Body of pancreas (tissue), 4 donors: Measurements from ENCODE around the gene OR52A5. TPM values are rescaled to one million over a fixed set of nuclear protein-coding genes. Genes with fewer than 3 reads are reported as not detected.

Source experiments
- ATAC-seq: fragments of 150-250 bp; one replicate; pipeline ENCODE4 v1.9.1; 2016
- DNase-seq, 4 donors: peaks; one replicate each; pipeline ENCODE4 v3.0.0-alpha.2; 2019
- H3K27ac ChIP-seq, 4 donors: fragments of 200-600 bp; sonication (generic); 1 replicate in 3 of 4; 2 replicates in 1 of 4; pipeline versions ENCODE4 v1.5.1 to v1.6.1; 2016 to 2019; ENCODE audit warnings: mild to moderate bottlenecking in 1 of 4, mixed read lengths in 1 of 4, moderate library complexity in 1 of 4
- H3K27me3 ChIP-seq, 2 donors: fragments of 200-600 bp; sonication (generic); one replicate each; pipeline ENCODE4 v1.6.0; 2016; ENCODE audit warnings: mild to moderate bottlenecking in 1 of 2
- H3K36me3 ChIP-seq, 2 donors: fragments of 200-600 bp; sonication (generic); replicated peaks in 1 of 2; 2 replicates each; pipeline ENCODE4 v1.5.1; 2016; ENCODE audit warnings: low read depth in 2 of 2; ENCODE audit not compliant: insufficient read depth in 1 of 2
- H3K4me1 ChIP-seq: fragments of 200-600 bp; sonication (generic); one replicate; pipeline ENCODE4 v1.6.0; 2016
- H3K4me3 ChIP-seq, 2 donors: fragments of 200-600 bp; sonication (generic); 1 replicate in 1 of 2; 2 replicates in 1 of 2; pipeline ENCODE4 v1.5.1; 2016 to 2019
- H3K9me3 ChIP-seq, 3 donors: fragments of 200-600 bp; sonication (generic); 1 replicate in 2 of 3; 2 replicates in 1 of 3; pipeline ENCODE4 v1.5.1; 2016
- POLR2A ChIP-seq, 3 donors: fragments of 450-650 bp; IDR thresholded peaks; one replicate each; pipeline ENCODE4 v1.6.1; 2016; ENCODE audit warnings: antibody characterized with exemption in 3 of 3, mild to moderate bottlenecking in 2 of 3
- whole genome bisulfite sequencing, 2 donors: methylation state at CpG; one replicate each; pipeline ENCODE4 v1.1.5; 2017; 5-methylcytosine and 5-hydroxymethylcytosine counted together
- intact Hi-C: fragments of 100-400 bp; cut with DNase I; formaldehyde crosslinking; loops from one replicate; pipeline ENCODE4 v1.15.1; 2023
- total RNA-seq, 2 donors: library from RNA; depleted of rRNA; stranded (reverse); fragments of >200 nt; gene quantifications; one replicate each; pipeline ENCODE4 v1.1.0, GENCODE V29; 2016
- TF ChIP-seq, protein P1 (sequence below), 7 experiments: fragments of 450-650 bp in 4 of 7; fragments of 200-600 bp in 3 of 7; sonication (generic) in 3 of 7; IDR thresholded peaks; one replicate each; pipeline ENCODE4 v1.5.1; 2016 to 2019; ENCODE audit warnings: antibody characterized with exemption in 7 of 7

Gene OR52A5
- total RNA-seq, 2 donors from 2014 or later = not detected

DNA sequence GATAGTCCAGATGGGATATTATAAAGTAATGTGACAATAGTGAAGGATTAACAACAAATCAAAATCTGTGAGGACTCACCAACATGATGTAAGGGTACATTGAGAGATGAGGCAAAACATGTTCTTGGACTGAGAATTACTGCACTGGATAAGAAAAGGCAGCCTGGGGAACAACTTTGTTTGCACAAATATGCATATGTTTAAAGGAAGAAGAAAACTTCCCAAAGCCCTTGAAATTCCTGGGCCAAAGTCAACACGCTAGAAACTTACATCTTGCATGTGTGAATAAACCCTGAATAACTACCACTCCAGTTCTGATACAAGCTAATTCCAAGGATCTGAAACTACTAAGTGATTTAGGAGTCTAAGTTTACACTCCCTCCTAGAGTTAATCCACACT lies 1.1 kb downstream of the OR52A5 start:
- TF ChIP-seq POLR2A (IDR thresholded peaks at IDR 0.05) = no peak
- TF ChIP-seq, protein P1, sequence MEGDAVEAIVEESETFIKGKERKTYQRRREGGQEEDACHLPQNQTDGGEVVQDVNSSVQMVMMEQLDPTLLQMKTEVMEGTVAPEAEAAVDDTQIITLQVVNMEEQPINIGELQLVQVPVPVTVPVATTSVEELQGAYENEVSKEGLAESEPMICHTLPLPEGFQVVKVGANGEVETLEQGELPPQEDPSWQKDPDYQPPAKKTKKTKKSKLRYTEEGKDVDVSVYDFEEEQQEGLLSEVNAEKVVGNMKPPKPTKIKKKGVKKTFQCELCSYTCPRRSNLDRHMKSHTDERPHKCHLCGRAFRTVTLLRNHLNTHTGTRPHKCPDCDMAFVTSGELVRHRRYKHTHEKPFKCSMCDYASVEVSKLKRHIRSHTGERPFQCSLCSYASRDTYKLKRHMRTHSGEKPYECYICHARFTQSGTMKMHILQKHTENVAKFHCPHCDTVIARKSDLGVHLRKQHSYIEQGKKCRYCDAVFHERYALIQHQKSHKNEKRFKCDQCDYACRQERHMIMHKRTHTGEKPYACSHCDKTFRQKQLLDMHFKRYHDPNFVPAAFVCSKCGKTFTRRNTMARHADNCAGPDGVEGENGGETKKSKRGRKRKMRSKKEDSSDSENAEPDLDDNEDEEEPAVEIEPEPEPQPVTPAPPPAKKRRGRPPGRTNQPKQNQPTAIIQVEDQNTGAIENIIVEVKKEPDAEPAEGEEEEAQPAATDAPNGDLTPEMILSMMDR (IDR thresholded peaks at IDR 0.05) = no peak
- ATAC-seq (no peak), DNase-seq (no peak)
- Histone ChIP-seq H3K27me3 (no peaks in the 10 kb centered on the region), H3K4me1 (no peaks in the 10 kb centered on the region), H3K36me3 (no peaks in the 10 kb centered on the region), H3K9me3 (no peaks in the 10 kb centered on the region), H3K4me3 (no peak overlapping the region), H3K27ac (no peak overlapping the region)
- 32 to 46% methylated on average over 1 of the region's 1 CpG for WGBS, 2 donors
- intact Hi-C loops = no loop called here

DNA sequence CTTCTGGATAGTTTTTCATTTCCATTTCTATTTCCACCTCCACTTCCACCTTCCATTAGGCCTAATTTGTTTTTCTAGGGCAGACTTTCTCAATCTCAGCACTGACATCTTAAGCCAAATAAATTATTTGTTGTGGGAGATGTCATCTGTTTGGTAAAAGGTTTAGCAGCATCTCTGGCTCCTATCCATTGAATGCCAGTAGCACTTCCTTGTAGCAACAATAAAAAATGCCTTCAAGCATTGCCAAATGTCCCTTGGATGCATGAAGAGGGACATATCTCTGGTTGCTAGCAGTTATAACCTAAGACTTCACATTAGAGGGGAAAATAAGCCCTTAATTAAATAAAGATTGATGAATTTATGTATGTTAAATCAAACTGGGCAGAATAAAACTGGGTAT lies 1.9 kb downstream of the OR52A5 start:
- ATAC-seq (no peak), DNase-seq (no peak)
- H3K4me3 ChIP-seq = no peak overlapping the region
- no peak overlapping the region for H3K27ac ChIP-seq
- no peaks in the 10 kb centered on the region for H3K4me1 ChIP-seq
- no peaks in the 10 kb centered on the region for H3K27me3 ChIP-seq
- no peaks in the 10 kb centered on the region for H3K9me3 ChIP-seq
- TF ChIP-seq POLR2A (IDR thresholded peaks at IDR 0.05) = no peak
- TF ChIP-seq, protein P1 (IDR thresholded peaks at IDR 0.05) = no peak
- H3K36me3 ChIP-seq = no peaks in the 10 kb centered on the region
- intact Hi-C loops = no loop called here

DNA sequence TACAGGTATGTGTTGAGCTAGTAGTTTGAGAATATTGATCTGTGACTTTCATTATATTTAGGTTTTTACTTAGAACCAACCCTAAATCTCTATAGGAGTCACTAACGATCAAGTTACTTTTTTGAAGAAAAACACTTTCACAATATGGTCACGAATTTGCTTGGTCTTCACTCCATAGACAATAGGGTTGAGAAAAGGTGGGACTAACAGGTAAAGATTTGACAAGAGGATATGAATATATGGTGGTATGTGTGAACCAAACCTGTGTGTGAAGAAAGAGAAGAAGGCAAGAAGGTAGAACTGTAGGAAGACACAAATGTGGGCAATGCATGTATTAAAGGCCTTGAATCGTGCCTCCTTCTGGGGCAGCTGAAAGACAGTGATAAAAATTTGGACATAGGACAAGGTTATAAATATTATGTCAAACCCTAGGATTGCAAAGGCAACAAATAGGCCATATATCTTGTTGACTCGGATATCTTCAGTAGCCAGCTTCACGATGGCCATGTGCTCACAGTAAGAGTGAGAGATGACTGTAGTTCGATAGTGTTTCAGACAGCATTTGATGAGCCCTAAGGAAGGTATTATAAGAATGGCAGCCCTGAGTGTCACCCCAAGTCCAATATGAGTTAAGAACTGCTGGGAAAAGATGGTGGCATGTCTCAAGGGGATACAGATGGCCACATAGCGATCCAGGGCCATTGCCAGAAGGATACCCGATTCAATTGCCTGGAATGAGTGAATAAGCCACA lies 6.4 kb downstream of the OR52A5 start:
- ATAC-seq (no peak), DNase-seq (no peak)
- Histone ChIP-seq H3K4me3 (no peak overlapping the region), H3K27ac (no peak overlapping the region), H3K27me3 (no peaks in the 10 kb centered on the region), H3K9me3 (no peaks in the 10 kb centered on the region), H3K4me1 (no peaks in the 10 kb centered on the region), H3K36me3 (no peaks in the 10 kb centered on the region)
- 81 to 83% methylated on average over 8 of the region's 8 CpGs for WGBS, 2 donors
- TF ChIP-seq, protein P1 (IDR thresholded peaks at IDR 0.05) = no peak
- TF ChIP-seq POLR2A (IDR thresholded peaks at IDR 0.05) = no peak
- intact Hi-C loops = no loop called here

DNA sequence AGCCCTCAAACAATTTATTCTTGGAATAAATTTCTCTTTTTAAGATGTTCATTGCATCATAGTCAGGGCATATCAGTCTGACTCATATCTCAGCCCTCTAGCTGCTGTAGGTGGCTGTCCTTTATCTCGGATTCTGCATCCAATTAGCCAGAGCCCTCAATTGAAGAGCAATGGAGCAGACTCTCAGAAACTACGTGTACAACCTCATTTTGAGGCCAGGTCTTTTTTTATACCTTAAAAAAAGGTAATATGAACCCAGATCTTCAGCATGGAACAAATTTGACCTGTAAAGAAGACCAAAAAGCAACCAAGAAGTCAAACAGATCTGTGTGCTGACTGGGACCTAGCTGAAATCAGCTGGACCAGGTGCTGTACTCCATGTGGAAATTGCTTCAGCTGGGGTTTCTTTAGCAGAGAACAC lies 8.7 kb downstream of the OR52A5 start:
- Histone ChIP-seq H3K9me3 (no peaks in the 10 kb centered on the region), H3K36me3 (no peaks in the 10 kb centered on the region), H3K27me3 (no peaks in the 10 kb centered on the region), H3K4me3 (no peak overlapping the region), H3K27ac (no peak overlapping the region), H3K4me1 (no peaks in the 10 kb centered on the region)
- no peak for TF ChIP-seq POLR2A (IDR thresholded peaks at IDR 0.05)
- TF ChIP-seq, protein P1 (IDR thresholded peaks at IDR 0.05) = no peak
- 38 to 53% methylated on average over 2 of the region's 2 CpGs for WGBS, 2 donors
- DNase-seq (no peak), ATAC-seq (no peak)
- intact Hi-C loops = loop anchor here (10.0 kb wide), 2 partner anchors 265 to 675 kb away; partner anchors contain the start of gene OR52N2
